Neuronal stem cell (in vitro differentiated cells): ENCODE results near the gene MAGI1.

Source experiments
- DNase-seq: peaks from one replicate; pipeline ENCODE4 v3.0.0-alpha.2; 2013; ENCODE audit warnings: low spot score
- H2AFZ ChIP-seq: one replicate; pipeline ENCODE4 v1.6.1; 2013; ENCODE audit warnings: mild to moderate bottlenecking, low read length, inconsistent platforms
- H2AK5ac ChIP-seq: 2 replicates; pipeline ENCODE4 v1.6.1; 2013; ENCODE audit warnings: low read depth, mild to moderate bottlenecking, inconsistent platforms, low read length, moderate library complexity, mixed read lengths
- H2BK120ac ChIP-seq: 2 replicates; pipeline ENCODE4 v1.6.1; 2013; ENCODE audit warnings: low read depth, mild to moderate bottlenecking, inconsistent platforms, low read length, moderate library complexity, mixed read lengths
- H2BK12ac ChIP-seq: one replicate; pipeline ENCODE4 v1.6.1; 2013; ENCODE audit warnings: low read length, inconsistent platforms
- H2BK15ac ChIP-seq: 2 replicates; pipeline ENCODE4 v1.6.1; 2013; ENCODE audit warnings: mild to moderate bottlenecking, low read length, inconsistent platforms, mixed read lengths
- H2BK5ac ChIP-seq: one replicate; pipeline ENCODE4 v1.6.1; 2013; ENCODE audit warnings: inconsistent platforms, mild to moderate bottlenecking, low read length, moderate library complexity
- H3K14ac ChIP-seq: one replicate; pipeline ENCODE4 v1.6.1; 2013; ENCODE audit warnings: low read length, inconsistent platforms
- H3K18ac ChIP-seq: 2 replicates; pipeline ENCODE4 v1.6.1; 2013; ENCODE audit warnings: low read length, inconsistent platforms
- H3K23ac ChIP-seq: 2 replicates; pipeline ENCODE4 v1.6.1; 2013; ENCODE audit warnings: low read depth, mild to moderate bottlenecking, mixed read lengths, low read length, inconsistent platforms; ENCODE audit not compliant: poor library complexity
- H3K27ac ChIP-seq: replicated peaks from 3 replicates; pipeline ENCODE4 v1.5.1; 2013; ENCODE audit warnings: low read length, inconsistent platforms
- H3K27me3 ChIP-seq, 3 experiments: 2 replicates each; pipeline ENCODE4 v1.6.1; 2013; ENCODE audit warnings: low read length in 3 of 3, mild to moderate bottlenecking in 2 of 3, inconsistent platforms in 1 of 3, low read depth in 1 of 3, mixed read lengths in 1 of 3, moderate library complexity in 1 of 3; ENCODE audit not compliant: control insufficient read depth in 3 of 3, insufficient read depth in 3 of 3
- H3K36me3 ChIP-seq, 2 donors: replicated peaks in 1 of 2; 2 replicates each; pipeline ENCODE4 v1.6.1; 2013; ENCODE audit warnings: low read length in 2 of 2; ENCODE audit not compliant: control insufficient read depth in 2 of 2, insufficient read depth in 2 of 2
- H3K4ac ChIP-seq: 2 replicates; pipeline ENCODE4 v1.6.1; 2013; ENCODE audit warnings: inconsistent platforms, mild to moderate bottlenecking, low read length, moderate library complexity
- H3K4me1 ChIP-seq, 2 donors: 1 replicate in 1 of 2; 2 replicates in 1 of 2; pipeline ENCODE4 v1.6.1; 2013; ENCODE audit warnings: low read length in 2 of 2, low read depth in 1 of 2; ENCODE audit not compliant: control insufficient read depth in 2 of 2, insufficient read depth in 1 of 2
- H3K4me2 ChIP-seq: one replicate; pipeline ENCODE4 v1.6.1; 2013; ENCODE audit warnings: mild to moderate bottlenecking, low read length, inconsistent platforms; ENCODE audit not compliant: insufficient read depth, poor library complexity, severe bottlenecking
- H3K4me3 ChIP-seq, 2 donors: 2 replicates each; pipeline ENCODE4 v1.5.1; 2013; ENCODE audit warnings: low read length in 2 of 2, mild to moderate bottlenecking in 2 of 2, inconsistent platforms in 1 of 2, moderate library complexity in 1 of 2
- H3K79me1 ChIP-seq: one replicate; pipeline ENCODE4 v1.6.1; 2013; ENCODE audit warnings: low read depth, mild to moderate bottlenecking, inconsistent platforms, low read length, moderate library complexity
- H3K9ac ChIP-seq: one replicate; pipeline ENCODE4 v1.6.1; 2013; ENCODE audit warnings: mild to moderate bottlenecking, low read depth, low read length, inconsistent platforms; ENCODE audit not compliant: poor library complexity
- H3K9me3 ChIP-seq, 2 donors: replicated peaks in 1 of 2; 2 replicates each; pipeline versions ENCODE3 to v1.6.1; 2013; ENCODE audit warnings: low read length in 2 of 2, mild to moderate bottlenecking in 2 of 2, inconsistent platforms in 1 of 2, low read depth in 1 of 2, mixed read lengths in 1 of 2, moderate library complexity in 1 of 2; ENCODE audit not compliant: control insufficient read depth in 2 of 2, insufficient read depth in 1 of 2
- H4K8ac ChIP-seq: one replicate; pipeline ENCODE4 v1.6.1; 2013; ENCODE audit warnings: low read depth, mild to moderate bottlenecking, inconsistent platforms, low read length, moderate library complexity
- H4K91ac ChIP-seq: one replicate; pipeline ENCODE4 v1.6.1; 2013; ENCODE audit warnings: low read length, low read depth, mild to moderate bottlenecking, inconsistent platforms; ENCODE audit not compliant: poor library complexity
- WGBS, 2 donors: extraction: QIAGEN DNeasy Blood & Tissue Kit; methylation state at CpG; one replicate each; pipeline ENCODE4 v1.1.7; 2013; ENCODE audit warnings: missing lambda C conversion rate in 2 of 2, mixed read lengths in 1 of 2; ENCODE audit not compliant: insufficient read length in 2 of 2, insufficient replicate concordance in 1 of 2; ENCODE audit errors: extremely low coverage in 2 of 2; 5-methylcytosine and 5-hydroxymethylcytosine counted together

Gene MAGI1

GRCh38 chr3:65944252-65944651 lies 94.5 kb downstream of the MAGI1 start:
- Histone ChIP-seq H2BK5ac (no peak overlapping the region), H3K27me3 (no peaks in the 10 kb centered on the region), H2BK120ac (no peak overlapping the region), H4K8ac (no peak overlapping the region), H3K36me3 (no peaks in the 10 kb centered on the region), H3K9me3 (no peaks in the 10 kb centered on the region), H2AK5ac (no peak overlapping the region), H3K4me3 (no peak overlapping the region), H3K23ac (no peak overlapping the region), H4K91ac (no peak overlapping the region), H3K4me2 (no peak overlapping the region), H3K18ac (no peak overlapping the region), H2BK15ac (no peak overlapping the region), H3K4ac (no peak overlapping the region), H3K9ac (no peak overlapping the region), H3K27ac (no peak overlapping the region), H3K14ac (no peak overlapping the region), H3K79me1 (peaks cover 2% of the 10 kb centered on the region), H3K4me1 (peaks cover 2 to 17% of the 10 kb centered on the region in 2 donors), H2AFZ (no peak overlapping the region), H2BK12ac (no peak overlapping the region)
- WGBS, 2 donors, result no CpG with 5 or more reads among the region's 4 CpGs
- DNase-seq, result no peak

GRCh38 chr3:65939801-65940246 lies 98.9 kb downstream of the MAGI1 start:
- Histone ChIP-seq H3K4me2 (no peak overlapping the region), H3K23ac (no peak overlapping the region), H2BK5ac (no peak overlapping the region), H2AFZ (no peak overlapping the region), H3K14ac (no peak overlapping the region), H2BK15ac (no peak overlapping the region), H3K4ac (no peak overlapping the region), H3K4me1 (peaks cover 5 to 15% of the 10 kb centered on the region in 2 donors), H3K79me1 (peaks cover 2% of the 10 kb centered on the region), H4K8ac (no peak overlapping the region), H3K4me3 (no peak overlapping the region), H3K27me3 (no peaks in the 10 kb centered on the region), H3K36me3 (no peaks in the 10 kb centered on the region), H2AK5ac (no peak overlapping the region), H3K18ac (no peak overlapping the region), H2BK12ac (no peak overlapping the region), H4K91ac (no peak overlapping the region), H3K9ac (no peak overlapping the region), H3K9me3 (no peaks in the 10 kb centered on the region), H3K27ac (no peak overlapping the region), H2BK120ac (no peak overlapping the region)
- no CpG with 5 or more reads among the region's 2 CpGs for WGBS, 2 donors
- DNase-seq, result no peak

- no peak overlapping the region for H3K4me2 ChIP-seq
Observed at GRCh38 chr3:65939184-65939583, 99.5 kb downstream of the MAGI1 start.

GRCh38 chr3:65938676-65939075 lies 100.0 kb downstream of the MAGI1 start:
- Histone ChIP-seq H2BK5ac (no peak overlapping the region), H3K14ac (no peak overlapping the region), H3K4ac (no peak overlapping the region), H3K36me3 (no peaks in the 10 kb centered on the region), H3K4me2 (no peak overlapping the region), H3K27ac (no peak overlapping the region), H2BK120ac (no peak overlapping the region), H3K9ac (no peak overlapping the region), H3K4me1 (peaks cover 5 to 15% of the 10 kb centered on the region in 2 donors), H2BK15ac (no peak overlapping the region), H3K79me1 (peaks cover 2% of the 10 kb centered on the region), H2BK12ac (no peak overlapping the region), H2AFZ (no peak overlapping the region), H3K27me3 (no peaks in the 10 kb centered on the region), H4K8ac (no peak overlapping the region), H3K9me3 (no peaks in the 10 kb centered on the region), H3K23ac (no peak overlapping the region), H2AK5ac (no peak overlapping the region), H3K4me3 (no peak overlapping the region), H3K18ac (no peak overlapping the region), H4K91ac (no peak overlapping the region)
- WGBS, 2 donors, result no CpG with 5 or more reads among the region's 4 CpGs
- no peak for DNase-seq

More at GRCh38 chr3:65939184-65939583, 99.5 kb downstream of the MAGI1 start:
- Histone ChIP-seq H3K14ac (no peak overlapping the region), H2BK120ac (no peak overlapping the region), H3K18ac (no peak overlapping the region), H4K8ac (no peak overlapping the region), H4K91ac (no peak overlapping the region), H3K4ac (no peak overlapping the region), H3K4me3 (no peak overlapping the region), H3K79me1 (peaks cover 2% of the 10 kb centered on the region), H2BK5ac (no peak overlapping the region), H2BK15ac (no peak overlapping the region), H3K9ac (no peak overlapping the region), H3K9me3 (no peaks in the 10 kb centered on the region), H3K27ac (no peak overlapping the region), H3K36me3 (no peaks in the 10 kb centered on the region), H3K23ac (no peak overlapping the region), H3K4me1 (peaks cover 5 to 15% of the 10 kb centered on the region in 2 donors), H2AFZ (no peak overlapping the region), H3K27me3 (no peaks in the 10 kb centered on the region), H2BK12ac (no peak overlapping the region), H2AK5ac (no peak overlapping the region)
- no peak for DNase-seq
- WGBS, 2 donors, result no CpG with 5 or more reads among the region's 2 CpGs
